Right atrium auricular region (tissue), 2 donors: ENCODE measurements around the gene TSPO. TPM values are rescaled to one million over a fixed set of nuclear protein-coding genes. Genes with fewer than 3 reads are reported as not detected.

Experiments used
- DNase-seq: peaks from one replicate; pipeline ENCODE4 v3.0.0-alpha.2; 2019; ENCODE audit warnings: low spot score
- H3K27ac ChIP-seq, 2 donors: fragments of 200-600 bp; sonication (generic); 1 replicate in 1 of 2; 2 replicates in 1 of 2; pipeline ENCODE4 v1.5.1; 2016 to 2019
- H3K27me3 ChIP-seq, 2 donors: fragments of 200-600 bp; sonication (generic); one replicate each; pipeline versions ENCODE4 v1.5.1 to v1.6.0; 2017 to 2019
- H3K36me3 ChIP-seq: fragments of 200-600 bp; sonication (generic); one replicate; pipeline ENCODE4 v1.5.1; 2016
- H3K4me1 ChIP-seq, 2 donors: fragments of 200-600 bp; sonication (generic); one replicate each; pipeline versions ENCODE4 v1.5.1 to v1.6.0; 2017 to 2019
- H3K4me3 ChIP-seq, 2 donors: fragments of 200-600 bp; sonication (generic); 1 replicate in 1 of 2; 2 replicates in 1 of 2; pipeline ENCODE4 v1.5.1; 2017 to 2019; ENCODE audit warnings: mild to moderate bottlenecking in 1 of 2, moderate library complexity in 1 of 2
- H3K9me3 ChIP-seq, 2 donors: fragments of 200-600 bp; sonication (generic); one replicate each; pipeline ENCODE4 v1.5.1; 2019
- CTCF ChIP-seq, 2 donors: fragments of 200-600 bp; sonication (generic); IDR thresholded peaks; one replicate each; pipeline ENCODE4 v1.5.1; 2019; ENCODE audit warnings: antibody characterized with exemption in 2 of 2
- total RNA-seq, 2 donors: library from RNA; depleted of rRNA; stranded (reverse); fragments of >200 nt; gene quantifications; one replicate each; pipeline ENCODE4 v1.1.0, GENCODE V29; 2016

Gene TSPO
- total RNA-seq, 2 donors from 2014 or later = 182 to 241 TPM

GRCh38 chr22:43174941-43175531 lies 23.7 kb downstream of the TSPO start:
- DNase-seq = no peak
- no peaks in the 10 kb centered on the region for H3K27me3 ChIP-seq
- no peaks in the 10 kb centered on the region for H3K9me3 ChIP-seq
- H3K4me3 ChIP-seq = no peak overlapping the region
- TF ChIP-seq CTCF (IDR thresholded peaks at IDR 0.05) = no peak
- H3K4me1 ChIP-seq = no peaks in the 10 kb centered on the region
- no peak overlapping the region for H3K27ac ChIP-seq
- peaks cover 56% of the 10 kb centered on the region for H3K36me3 ChIP-seq

GRCh38 chr22:43176090-43176489 lies 24.7 kb downstream of the TSPO start:
- DNase-seq = no peak
- H3K27ac ChIP-seq = no peak overlapping the region
- TF ChIP-seq CTCF (IDR thresholded peaks at IDR 0.05) = no peak
- H3K27me3 ChIP-seq = no peaks in the 10 kb centered on the region
- H3K4me1 ChIP-seq = no peaks in the 10 kb centered on the region
- peaks cover 53% of the 10 kb centered on the region for H3K36me3 ChIP-seq
- H3K4me3 ChIP-seq = no peak overlapping the region
- H3K9me3 ChIP-seq = no peaks in the 10 kb centered on the region

- DNase-seq = no peak
- H3K4me1 ChIP-seq = no peaks in the 10 kb centered on the region
- H3K4me3 ChIP-seq = no peak overlapping the region
- no peaks in the 10 kb centered on the region for H3K9me3 ChIP-seq
- H3K36me3 ChIP-seq = peaks cover 39% of the 10 kb centered on the region
- H3K27me3 ChIP-seq = no peaks in the 10 kb centered on the region
- no peak overlapping the region for H3K27ac ChIP-seq
- TF ChIP-seq CTCF (IDR thresholded peaks at IDR 0.05) = no peak
These were observed 26.1 kb downstream of the TSPO start for GRCh38 chr22:43177479-43177878.

- no peak overlapping the region for H3K4me3 ChIP-seq
- no peak for DNase-seq
These were observed 28.0 kb downstream of the TSPO start for GRCh38 chr22:43179146-43179910.

GRCh38 chr22:43179911-43180195 lies 28.5 kb downstream of the TSPO start:
- Histone ChIP-seq H3K27me3 (no peaks in the 10 kb centered on the region), H3K9me3 (no peaks in the 10 kb centered on the region), H3K4me3 (no peak overlapping the region), H3K27ac (no peak overlapping the region), H3K36me3 (peaks cover 22% of the 10 kb centered on the region), H3K4me1 (no peaks in the 10 kb centered on the region)
- DNase-seq = no peak
- TF ChIP-seq CTCF (IDR thresholded peaks at IDR 0.05) = no peak

More at GRCh38 chr22:43179146-43179910, 28.0 kb downstream of the TSPO start:
- H3K9me3 ChIP-seq = no peaks in the 10 kb centered on the region
- no peaks in the 10 kb centered on the region for H3K4me1 ChIP-seq
- TF ChIP-seq CTCF (IDR thresholded peaks at IDR 0.05) = no peak
- H3K27me3 ChIP-seq = no peaks in the 10 kb centered on the region
- peaks cover 26% of the 10 kb centered on the region for H3K36me3 ChIP-seq
- no peak overlapping the region for H3K27ac ChIP-seq
